NCI-H1930 (cell line): Measurements from ENCODE around the gene RPP30.
"Not testable (repeated sequence)": the region's sequence is repeated elsewhere in the genome, so short reads cannot be mapped to it uniquely, and the experiment has no call there.

ENCODE experiments used
- DNase-seq, 2 experiments: peaks; one replicate each; lab custom pipeline; 2025; lab: John Stamatoyannopoulos, UW

RPP30 gene

DNA sequence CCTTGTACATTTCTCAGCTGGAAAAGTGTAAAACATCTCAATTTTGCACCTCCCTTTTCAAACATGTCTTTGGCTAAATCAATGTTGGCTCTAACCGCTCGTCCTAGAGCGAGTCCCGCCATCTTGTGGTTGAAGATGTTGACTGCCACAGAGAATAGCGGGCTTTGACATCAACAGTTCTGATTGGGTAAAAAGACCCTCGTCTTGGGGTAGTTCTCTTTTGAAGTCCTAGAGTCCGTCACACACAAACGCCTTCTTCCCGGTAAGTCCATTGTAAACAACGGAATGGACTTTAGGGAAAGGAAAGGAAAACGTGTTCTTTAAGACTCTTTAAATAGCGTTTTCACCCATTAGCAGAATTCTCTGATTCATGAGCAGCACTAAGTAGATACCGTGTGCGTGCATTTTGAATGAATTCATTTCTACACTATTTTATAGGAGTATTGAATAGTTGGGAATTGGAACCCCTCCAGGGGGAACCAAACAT lies 452 bp upstream of the RPP30 start:
- DNase-seq, result peak; percentile 30 to 40

DNA sequence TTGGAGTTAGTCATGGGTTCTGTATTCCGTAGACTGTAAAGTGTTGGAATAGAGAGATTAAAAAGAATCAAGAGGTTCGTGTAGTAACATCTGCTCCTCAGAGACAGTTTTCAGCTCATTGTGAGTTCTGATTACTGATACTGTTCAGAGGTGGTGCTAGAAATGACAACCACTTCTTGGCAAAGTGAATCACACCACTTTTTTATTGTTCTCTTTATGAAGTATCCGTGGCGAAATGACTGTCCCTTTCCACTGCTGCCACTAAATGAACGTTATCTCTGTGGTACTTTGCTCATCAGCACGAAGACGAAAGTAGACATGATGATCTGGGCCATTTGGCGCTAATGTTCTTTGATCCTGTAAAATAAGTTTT lies 860 bp downstream of the RPP30 start:
- DNase-seq, result no peak

DNA sequence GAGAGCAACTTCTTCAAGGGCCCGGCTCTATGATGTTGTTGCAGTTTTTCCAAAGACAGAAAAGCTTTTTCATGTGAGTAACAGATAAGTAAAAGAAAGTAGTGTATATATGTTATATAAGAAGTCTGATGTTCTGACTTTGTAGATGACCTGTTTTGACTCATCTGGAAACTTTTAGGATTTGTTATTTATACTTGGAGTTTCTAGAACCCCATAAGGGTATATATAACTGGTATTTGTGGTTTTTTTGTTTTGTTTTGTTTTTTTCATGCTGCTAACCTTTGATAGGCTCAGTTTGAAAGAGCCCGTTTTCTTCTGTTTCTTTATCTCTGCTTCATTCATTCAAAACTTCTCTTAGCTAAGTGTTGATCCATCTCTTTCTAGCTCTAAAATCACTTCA lies 7.3 kb downstream of the RPP30 start:
- no peak for DNase-seq

DNA sequence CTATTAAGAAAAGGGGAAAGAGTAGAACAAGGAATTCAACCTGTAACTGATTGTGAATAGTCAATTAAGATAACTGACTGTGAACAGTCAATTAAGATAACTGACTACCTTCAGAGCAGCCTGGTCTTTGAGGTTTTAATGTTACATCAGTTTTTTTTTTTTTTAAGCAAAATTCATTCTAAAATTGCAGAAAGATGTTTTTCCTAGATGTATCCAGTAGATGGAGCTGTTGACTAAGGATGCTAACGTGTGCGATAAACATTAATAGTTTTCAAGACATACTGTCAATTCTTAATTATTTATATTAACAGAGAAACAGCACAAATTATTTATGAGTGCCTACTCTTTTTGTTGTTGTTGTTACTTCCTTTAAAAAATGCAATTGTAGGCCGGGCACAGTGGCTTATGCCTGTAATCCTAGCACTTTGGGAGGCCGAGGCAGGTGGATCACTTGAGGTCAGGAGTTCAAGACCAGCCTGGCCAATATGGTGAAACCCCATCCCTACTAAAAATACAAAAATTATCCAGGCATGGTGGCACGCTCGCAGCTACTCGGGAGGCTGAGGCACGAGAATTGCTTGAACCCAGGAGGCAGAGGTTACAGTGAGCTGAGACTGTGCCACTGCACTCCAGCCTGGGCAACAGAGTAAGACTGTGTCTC lies 8.4 kb downstream of the RPP30 start:
- not testable (repeated sequence) for DNase-seq

DNA sequence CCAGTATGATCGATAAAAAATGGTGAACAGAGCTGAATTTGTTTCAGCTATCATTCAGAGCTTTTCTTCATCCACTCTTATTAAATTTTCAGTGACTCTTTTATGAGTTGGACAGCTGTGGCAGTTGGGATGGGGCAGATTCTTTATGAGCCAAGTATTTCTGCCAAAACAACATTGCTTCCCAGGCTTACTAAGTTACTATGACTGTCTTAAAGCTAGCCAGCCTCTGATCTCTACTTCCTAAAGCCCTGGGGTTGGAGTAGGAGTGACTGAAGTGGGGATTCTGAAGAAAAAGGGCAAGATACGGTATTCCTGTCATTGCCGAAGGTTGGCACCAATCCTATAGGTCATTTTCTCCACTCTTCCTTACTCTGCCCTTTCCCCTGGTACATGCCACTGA lies 12.7 kb downstream of the RPP30 start:
- no peak for DNase-seq

DNA sequence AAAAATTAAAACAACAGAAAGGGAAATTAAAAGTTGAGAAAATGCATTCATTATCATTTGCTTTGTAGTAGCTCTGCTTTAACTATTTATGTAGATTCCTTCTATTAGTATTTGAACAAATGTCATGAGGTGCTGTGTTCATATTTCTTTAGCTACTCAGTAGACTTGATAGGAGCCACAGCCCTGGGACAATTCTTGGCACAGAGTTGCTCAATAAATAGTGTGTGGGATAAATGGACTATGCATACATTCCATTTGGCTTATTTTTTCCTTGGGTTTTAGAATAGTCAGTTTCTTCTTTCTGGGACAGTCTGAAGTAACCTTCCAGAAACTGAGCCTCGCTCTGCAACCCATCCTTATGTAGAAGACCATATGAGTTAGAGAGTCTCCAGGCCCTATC lies 13.4 kb downstream of the RPP30 start:
- DNase-seq, result no peak

DNA sequence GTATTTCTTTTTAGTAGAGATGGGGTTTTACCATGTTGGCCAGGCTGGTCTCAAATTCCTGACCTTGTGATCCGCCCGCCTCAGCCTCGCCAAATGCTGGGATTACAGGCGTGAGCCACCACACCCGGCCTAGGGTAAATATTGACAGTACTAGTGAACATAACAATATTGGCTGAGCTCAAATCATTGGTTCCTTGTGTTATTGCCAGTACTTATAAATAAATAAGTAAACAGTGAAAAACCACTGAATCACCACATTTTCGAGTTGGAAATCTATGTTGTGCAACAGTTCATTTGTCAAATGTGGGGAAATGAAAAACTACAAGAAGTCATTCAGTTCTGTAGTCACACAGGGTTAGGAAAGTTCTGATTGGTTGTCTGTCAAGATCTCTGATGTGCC lies 15.8 kb downstream of the RPP30 start:
- no peak for DNase-seq

DNA sequence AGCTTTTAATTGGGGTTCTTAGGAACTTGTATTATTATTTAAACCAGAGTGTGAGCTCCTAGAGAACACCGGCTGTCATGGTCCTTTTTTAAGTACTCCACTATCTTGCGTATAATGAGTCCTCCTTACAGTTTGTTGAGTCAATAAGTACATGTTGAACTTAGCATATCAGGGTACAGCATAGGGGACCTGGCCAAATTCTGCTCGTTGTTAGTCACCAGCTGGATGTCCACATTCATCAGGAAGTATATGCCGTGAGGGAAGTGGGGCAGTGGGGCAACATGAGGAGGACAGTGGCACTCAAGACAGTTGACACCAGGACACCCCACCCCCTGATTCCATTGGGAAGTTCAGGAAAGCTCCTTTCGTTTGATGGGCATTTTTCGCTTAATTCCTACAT lies 16.6 kb downstream of the RPP30 start:
- no peak for DNase-seq

DNA sequence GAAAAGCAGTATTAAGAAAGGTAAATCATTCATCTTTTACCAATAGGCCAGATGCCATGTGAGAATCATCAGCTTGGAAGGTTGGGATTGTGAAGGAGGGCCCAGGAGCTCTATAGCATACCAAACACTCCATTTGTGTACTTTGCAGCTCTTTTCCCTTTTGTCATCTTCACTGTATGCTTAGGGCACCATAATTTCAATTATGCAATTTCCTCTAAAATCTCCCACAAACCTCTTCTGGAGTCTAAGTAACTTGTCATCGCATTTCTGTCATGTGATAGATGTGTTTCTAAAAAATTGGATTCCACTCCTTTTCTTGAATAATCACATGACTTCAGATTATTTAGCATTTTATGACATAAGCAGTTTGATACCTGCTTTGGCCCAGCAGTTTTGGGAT lies 17.9 kb downstream of the RPP30 start:
- DNase-seq, result no peak

DNA sequence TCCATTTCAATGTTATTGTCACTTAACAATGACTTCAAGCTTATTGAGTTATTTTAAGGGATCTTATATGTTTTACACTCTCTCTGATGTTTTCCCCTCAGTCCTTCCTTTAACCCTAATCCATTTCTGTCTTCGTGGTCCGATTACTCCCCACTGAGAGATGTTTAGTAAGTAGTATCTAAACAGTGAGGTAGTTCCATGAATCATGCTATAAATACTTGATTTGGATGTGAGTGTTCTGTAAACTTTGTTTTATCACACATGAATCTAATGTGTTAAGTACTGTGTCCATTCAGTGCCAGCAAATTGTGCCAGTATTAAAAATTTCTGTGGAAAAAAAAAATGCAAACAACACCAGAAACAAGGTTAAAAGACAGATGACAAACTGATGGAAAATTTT lies 18.6 kb downstream of the RPP30 start:
- no peak for DNase-seq

DNA sequence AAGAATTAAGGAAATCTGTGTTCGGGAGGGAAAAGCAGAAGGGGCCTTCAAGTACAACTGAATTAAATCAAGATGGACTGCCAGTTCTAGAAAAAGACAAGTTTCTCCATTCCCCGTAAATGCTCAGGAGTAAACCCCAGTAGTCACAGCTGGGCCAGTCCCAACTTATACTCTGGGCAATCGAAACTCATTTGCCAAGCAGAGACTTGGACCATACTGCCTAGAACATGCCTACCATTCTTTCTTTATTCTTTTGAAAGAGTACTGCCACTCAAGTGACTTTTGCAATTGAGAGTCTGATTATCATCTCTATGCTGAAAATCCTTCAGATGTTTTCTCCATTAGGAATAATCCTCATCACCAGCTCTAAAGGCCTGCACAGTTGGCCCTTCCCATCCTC lies 21.4 kb downstream of the RPP30 start:
- DNase-seq, result no peak

DNA sequence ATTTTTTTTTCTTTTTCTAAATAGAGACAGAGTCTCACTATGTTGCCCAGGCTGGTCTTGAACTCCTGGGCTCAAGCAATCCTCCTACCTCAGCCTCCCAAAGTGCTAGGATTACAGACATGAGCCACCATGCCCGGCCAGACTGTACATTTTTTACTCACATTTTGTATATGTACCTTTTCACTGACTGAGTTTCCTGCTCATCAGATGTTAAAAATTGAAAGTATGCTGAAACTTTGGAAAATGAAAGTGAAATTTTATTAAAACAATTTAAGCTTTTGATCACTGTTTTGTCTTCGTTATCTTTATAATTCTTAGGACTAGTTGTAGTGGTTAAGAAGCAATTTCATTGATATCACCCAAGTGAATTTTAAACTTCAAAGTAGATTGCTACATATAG lies 25.1 kb downstream of the RPP30 start:
- not testable (repeated sequence) for DNase-seq

DNA sequence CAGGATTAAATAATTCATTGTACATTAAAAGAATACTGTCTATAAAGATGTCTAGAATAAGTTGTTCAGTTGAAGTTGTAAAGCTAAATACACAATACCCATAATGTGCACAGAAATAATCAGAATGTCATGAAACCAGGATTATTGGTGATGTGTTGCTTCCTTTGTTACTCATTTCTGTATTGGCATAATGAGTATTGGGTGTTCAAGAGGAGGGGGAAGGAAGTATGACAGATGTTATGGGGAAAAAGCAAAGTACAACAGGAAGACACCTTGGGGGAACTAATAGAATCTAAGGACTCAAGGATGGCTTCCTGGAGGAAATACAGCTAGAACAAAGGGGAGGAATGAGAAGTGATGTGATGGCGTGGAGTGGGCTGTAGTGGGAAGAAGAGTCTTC lies 34.2 kb downstream of the RPP30 start:
- DNase-seq, result no peak

DNA sequence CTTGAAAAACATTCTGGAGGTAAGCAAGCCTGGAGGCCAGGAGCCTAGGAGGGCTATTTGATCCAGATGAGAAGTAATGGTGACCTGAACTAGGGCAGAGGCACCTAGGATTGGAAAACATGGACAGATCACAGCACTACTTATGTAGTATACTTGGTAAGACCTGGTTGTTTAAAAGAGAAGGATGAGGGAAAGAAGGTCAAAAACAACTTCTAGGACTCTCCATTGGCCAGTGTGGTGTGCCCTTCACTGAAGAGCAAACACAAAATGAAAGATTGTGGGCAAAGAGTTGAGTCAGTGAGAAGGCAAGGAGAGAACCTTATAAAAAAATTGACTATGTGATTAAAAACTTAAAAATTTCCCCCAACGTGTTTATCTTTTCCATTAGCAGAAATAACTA lies 34.8 kb downstream of the RPP30 start:
- no peak for DNase-seq

DNA sequence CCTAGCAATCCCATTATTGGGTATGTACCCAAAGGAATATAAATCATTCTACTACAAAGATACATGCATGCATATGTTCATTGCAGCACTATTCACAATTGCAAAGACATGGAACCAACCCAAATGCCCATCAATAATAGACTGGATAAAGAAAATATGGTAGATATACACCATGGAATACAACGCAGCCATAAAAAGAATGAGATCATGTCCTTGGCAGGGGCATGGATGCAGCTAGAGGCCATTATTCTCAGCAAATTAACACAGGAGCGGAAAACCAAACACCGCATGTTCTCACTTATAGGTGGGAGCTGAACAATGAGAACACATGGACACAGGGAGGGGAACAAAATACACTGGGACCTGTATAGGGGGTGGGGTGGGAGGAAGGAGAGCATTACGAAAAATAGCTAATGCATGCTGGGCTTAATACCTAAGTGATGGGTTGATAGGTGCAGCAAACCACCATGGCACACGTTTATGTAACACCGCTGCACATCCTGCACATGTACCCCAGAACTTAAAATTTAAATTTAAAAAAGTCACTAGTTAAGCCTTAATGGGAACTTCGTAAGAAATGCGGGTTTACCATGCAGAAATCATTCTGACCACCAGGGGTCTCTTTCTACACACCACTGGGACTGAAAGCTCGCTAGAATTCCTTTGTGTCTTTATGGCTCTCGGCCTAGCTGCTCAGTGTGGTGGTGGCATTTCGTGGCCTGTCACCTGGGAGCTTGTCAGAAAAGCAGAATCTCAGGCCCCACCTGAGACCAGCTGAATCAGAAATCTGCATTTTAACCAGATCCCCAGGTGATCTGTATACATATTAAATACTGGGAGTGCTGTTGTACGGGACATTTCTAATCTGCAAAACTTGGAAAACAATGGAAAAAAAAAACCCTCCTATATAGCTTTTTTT lies 39.6 kb downstream of the RPP30 start:
- peak; percentile 1 to 17 for DNase-seq

DNA sequence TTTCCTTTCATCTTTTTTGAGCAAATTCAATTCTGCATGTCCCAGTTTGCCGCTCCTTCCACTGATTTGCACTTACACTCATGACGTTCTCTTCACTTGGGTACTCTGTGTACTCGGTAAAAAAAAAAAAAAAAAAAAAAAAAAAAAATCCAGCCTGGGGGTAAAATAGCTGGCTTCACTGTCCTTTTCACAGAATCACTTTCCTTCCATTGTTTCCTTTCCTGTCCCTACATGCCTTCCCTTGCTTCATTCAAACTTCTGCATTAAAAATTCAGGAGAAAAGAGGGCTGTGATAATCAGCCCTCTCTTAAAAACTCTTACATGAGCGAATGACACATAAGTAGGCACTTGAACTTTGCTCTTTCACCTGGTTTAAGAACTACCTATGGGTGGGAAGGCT lies 40.4 kb downstream of the RPP30 start:
- DNase-seq, result no peak

DNA sequence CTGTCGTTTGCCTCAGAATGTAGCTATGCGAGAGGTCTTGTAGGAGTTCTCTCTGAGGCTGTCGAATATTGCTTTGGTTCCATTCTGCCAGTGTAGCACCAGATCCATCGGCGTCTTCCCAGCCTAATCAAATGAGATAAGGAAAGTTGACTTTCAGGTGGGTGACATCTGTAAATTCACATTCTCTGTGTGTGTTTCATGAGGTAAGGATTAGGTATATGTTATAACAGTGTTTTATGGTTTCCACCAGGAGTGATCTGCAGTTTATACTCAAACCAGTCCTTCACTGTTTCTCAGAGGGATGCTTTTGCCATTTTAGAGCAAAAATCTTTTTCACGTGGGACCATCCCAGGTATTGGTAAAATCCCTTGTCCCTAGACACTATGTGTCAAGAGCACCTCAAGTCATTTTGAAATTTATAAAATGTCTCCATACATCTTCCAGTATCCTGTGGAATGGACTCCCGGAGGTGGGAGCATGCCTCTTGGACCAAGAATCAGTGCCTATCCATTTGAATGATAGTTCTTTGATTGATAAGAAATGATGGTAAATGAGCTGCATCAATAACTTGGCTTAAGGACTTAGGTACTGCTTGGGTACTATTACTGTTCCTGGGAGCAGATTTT lies 41.2 kb downstream of the RPP30 start:
- DNase-seq, result no peak

DNA sequence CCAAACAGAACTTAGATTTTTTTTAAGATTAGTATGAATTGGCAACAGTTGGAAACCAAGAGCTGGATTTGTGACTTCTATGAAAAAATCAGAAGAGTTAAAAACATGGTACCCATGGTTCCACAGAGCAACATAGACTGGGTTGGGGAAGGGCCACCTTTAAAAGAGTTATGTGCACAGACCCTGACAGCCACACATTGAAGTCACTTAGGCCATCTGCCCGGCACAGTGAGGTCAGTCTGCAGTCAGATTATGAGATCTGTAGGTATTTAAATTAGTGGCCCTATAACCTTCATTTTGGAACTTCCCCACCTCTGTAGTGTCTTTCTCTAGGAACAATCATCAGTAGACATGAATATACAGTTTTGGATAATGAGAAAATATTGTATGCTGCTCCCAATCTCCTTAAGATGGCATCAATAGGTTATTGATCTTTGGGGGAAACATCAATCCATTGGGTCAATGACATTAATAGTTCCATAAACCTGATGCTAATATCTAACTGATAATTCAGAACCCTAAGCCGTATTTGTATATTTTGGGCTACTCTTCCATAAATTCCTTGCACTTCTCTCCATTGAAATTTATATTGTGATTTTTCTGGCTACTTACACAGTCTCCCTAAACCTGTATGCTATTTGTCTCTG lies 42.1 kb downstream of the RPP30 start:
- DNase-seq, result no peak

DNA sequence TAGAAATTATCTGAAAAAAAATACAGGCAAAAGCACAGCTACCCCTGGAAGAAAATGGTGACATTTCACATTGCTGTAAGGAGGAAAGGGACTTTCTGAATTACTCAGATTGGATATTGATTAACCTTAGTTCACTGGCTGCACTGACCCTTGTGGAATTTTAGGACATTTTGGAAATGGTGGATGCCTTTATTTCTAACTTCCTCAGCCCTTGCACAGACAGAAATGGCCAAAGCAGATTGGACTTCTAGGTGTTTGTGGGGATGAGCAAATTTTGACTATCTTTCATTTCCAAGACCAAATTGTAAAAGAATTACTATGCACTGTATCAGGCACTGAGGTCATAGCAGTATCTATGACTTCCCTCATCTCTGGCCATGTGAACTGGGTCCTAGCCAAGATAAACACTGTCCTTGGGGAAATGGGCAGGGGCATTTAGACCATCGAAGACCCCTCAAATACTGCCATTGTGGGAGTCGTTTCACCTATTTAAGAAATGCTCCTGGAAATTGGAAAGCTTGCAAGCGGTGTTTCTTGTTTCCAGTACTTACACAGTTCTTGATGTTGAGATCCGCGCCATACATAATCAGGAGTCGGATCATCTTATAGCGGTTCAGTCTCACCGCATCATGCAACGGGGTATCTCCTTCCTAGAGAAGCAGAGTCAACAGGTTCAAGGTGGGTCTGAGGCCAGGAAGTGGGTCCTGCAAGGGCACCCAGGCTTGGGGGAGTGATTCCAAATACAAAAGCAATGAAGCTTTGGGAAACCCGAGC lies 43.4 kb downstream of the RPP30 start:
- DNase-seq, result no peak

DNA sequence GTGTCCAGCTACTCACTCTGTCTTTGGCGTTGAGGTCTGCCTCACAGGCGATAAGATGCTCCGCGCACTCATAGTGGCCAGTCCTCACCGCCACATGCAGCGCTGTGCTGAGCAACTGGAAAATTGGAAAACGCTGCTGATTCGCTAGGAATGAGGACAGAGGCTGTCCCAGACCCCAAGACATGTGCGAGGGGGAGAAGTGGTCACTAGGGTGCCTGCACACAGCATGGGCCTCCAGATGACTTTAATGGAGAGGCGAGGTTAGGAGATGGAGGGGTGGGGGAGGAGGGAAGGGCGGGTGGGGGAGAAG lies 43.9 kb downstream of the RPP30 start:
- no peak for DNase-seq

DNA sequence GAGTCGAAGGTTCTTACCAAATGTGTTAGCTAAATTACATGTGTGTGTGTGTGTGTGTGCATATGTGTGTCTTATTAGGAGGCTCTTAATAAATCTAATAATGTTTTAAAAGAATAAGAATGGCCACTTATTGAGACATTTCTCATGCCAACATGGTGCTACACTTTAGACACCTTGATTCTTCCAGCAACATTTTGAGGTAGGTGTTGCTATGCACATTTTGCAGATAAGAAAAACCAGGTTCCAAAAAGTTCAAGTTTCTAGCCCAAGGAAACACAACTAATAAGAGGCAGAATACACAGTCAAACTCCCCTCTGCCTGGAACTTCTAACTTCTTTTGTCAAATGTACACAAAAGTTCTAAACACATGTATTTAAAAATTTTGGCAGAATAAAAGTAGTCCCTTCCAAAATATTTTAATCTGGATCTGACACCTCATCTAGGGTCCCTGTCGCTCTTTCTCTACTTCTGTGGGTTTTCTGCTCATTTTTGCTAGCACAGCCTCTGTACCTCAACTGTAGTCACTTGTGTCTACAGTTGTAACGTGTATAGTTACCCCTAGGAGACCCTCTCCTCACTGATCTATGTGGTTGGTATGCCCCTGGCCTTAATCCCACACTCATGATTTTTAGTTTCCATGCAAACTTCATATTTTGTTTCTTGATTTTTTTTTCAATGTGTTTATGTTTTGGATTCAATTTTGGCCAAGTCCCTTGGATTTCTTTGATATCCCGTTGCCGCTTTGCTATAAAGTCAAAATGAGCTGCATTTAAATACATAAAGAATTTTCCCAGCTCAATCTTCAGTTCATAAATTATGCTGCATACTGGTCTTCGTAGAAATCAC lies 44.8 kb downstream of the RPP30 start:
- no peak for DNase-seq
